GM19397 (cell line): ENCODE results near the gene CTCFL.
"Not testable (repeated sequence)": the region's sequence is repeated elsewhere in the genome, so short reads cannot be mapped to it uniquely, and the experiment has no call there.

Source experiments
- ATAC-seq: cut with Tn5 transposase; IDR thresholded peaks from one replicate; pipeline ENCODE4 v1.9.1; 2021; ENCODE audit warnings: mild to moderate bottlenecking, moderate library complexity; ENCODE audit not compliant: unreplicated experiment

CTCFL gene

GRCh38 chr20:57483287-57484050 is 41.5 kb downstream of the CTCFL start:
- no peak for ATAC-seq

- no peak for ATAC-seq
Measured at GRCh38 chr20:57482796-57483195, 42.1 kb downstream of the CTCFL start.

GRCh38 chr20:57482148-57482547 is 42.8 kb downstream of the CTCFL start:
- no peak for ATAC-seq

- peak; percentile 10 for ATAC-seq
Measured at GRCh38 chr20:57481281-57481711, 43.6 kb downstream of the CTCFL start.

- ATAC-seq: peak; percentile 71
Measured at GRCh38 chr20:57480444-57481160, 44.3 kb downstream of the CTCFL start.

- no peak for ATAC-seq
Measured at GRCh38 chr20:57479196-57479595, 45.7 kb downstream of the CTCFL start.

GRCh38 chr20:57478176-57478575 is 46.8 kb downstream of the CTCFL start:
- no peak for ATAC-seq

GRCh38 chr20:57476641-57477461 is 48.1 kb downstream of the CTCFL start:
- ATAC-seq: no peak

GRCh38 chr20:57476084-57476526 is 48.8 kb downstream of the CTCFL start:
- ATAC-seq: no peak

GRCh38 chr20:57475388-57476083 is 49.4 kb downstream of the CTCFL start:
- no peak for ATAC-seq

GRCh38 chr20:57474816-57475215 is 50.1 kb downstream of the CTCFL start:
- ATAC-seq: no peak

GRCh38 chr20:57474205-57474604 is 50.7 kb downstream of the CTCFL start:
- no peak for ATAC-seq

- ATAC-seq: peak; percentile 56
Measured at GRCh38 chr20:57473246-57474048, 51.5 kb downstream of the CTCFL start.

- ATAC-seq: not testable (repeated sequence)
Measured at GRCh38 chr20:57472474-57472873, 52.5 kb downstream of the CTCFL start.

GRCh38 chr20:57471496-57472372 is 53.2 kb downstream of the CTCFL start:
- ATAC-seq: no peak

- no peak for ATAC-seq
Measured at GRCh38 chr20:57470666-57471495, 54.1 kb downstream of the CTCFL start.

GRCh38 chr20:57470212-57470522 is 54.8 kb downstream of the CTCFL start:
- no peak for ATAC-seq
